HepG2 (cell line): ENCODE data around the gene CNIH3.

ENCODE experiments used
- CHD2 ChIP-seq: IDR thresholded peaks from 2 replicates; pipeline ENCODE4 v1.6.1; 2011; ENCODE audit warnings: low read depth, low read length, improper control_type of control experiment
- HNRNPL ChIP-seq: fragments of 200-400 bp; formaldehyde crosslinking; IDR thresholded peaks from 2 replicates; pipeline ENCODE4 v1.6.1; 2017; ENCODE audit warnings: mild to moderate bottlenecking, low read depth, low read length
- HNRNPLL ChIP-seq: fragments of 200-400 bp; formaldehyde crosslinking; IDR thresholded peaks from 2 replicates; pipeline ENCODE4 v1.6.1; 2017; ENCODE audit warnings: mild to moderate bottlenecking, low read depth, low read length; ENCODE audit not compliant: poor library complexity, severe bottlenecking
- IRF2 ChIP-seq: IDR thresholded peaks from 2 replicates; pipeline ENCODE4 v1.6.1; 2018; ENCODE audit warnings: missing genetic modification reagents, missing compliant biosample characterization
- SRSF1 ChIP-seq: fragments of 200-400 bp; formaldehyde crosslinking; optimal IDR thresholded peaks from 2 replicates; pipeline ENCODE3; 2017; ENCODE audit warnings: mild to moderate bottlenecking, low read depth, low read length, moderate library complexity
- ZBTB26 ChIP-seq: IDR thresholded peaks from 2 replicates; pipeline ENCODE4 v1.6.1; 2016; ENCODE audit warnings: missing compliant biosample characterization, missing genetic modification reagents, borderline replicate concordance
- ZNF644 ChIP-seq: IDR thresholded peaks from 2 replicates; pipeline ENCODE4 v1.6.1; 2016; ENCODE audit warnings: low read depth
- ZNF703 ChIP-seq: sonication (generic); formaldehyde crosslinking; IDR thresholded peaks from 2 replicates; pipeline ENCODE4 v1.5.1; 2020; ENCODE audit warnings: missing genetic modification reagents, mild to moderate bottlenecking, moderate library complexity, borderline replicate concordance
- TF ChIP-seq, protein P1 (sequence below): sonication (generic); formaldehyde crosslinking; IDR thresholded peaks from 2 replicates; pipeline ENCODE4 v1.8.0; 2022; ENCODE audit warnings: mild to moderate bottlenecking, missing genetic modification reagents, moderate library complexity
- TF ChIP-seq, protein P2 (sequence below): sonication (generic); formaldehyde crosslinking; conservative IDR thresholded peaks from 2 replicates; pipeline ENCODE4 v1.8.1; 2023; ENCODE audit warnings: missing genetic modification reagents
- TF ChIP-seq, protein P3 (sequence below): sonication (generic); formaldehyde crosslinking; IDR thresholded peaks from 2 replicates; pipeline ENCODE4 v1.4.0; 2020; ENCODE audit warnings: missing genetic modification reagents

DNA sequence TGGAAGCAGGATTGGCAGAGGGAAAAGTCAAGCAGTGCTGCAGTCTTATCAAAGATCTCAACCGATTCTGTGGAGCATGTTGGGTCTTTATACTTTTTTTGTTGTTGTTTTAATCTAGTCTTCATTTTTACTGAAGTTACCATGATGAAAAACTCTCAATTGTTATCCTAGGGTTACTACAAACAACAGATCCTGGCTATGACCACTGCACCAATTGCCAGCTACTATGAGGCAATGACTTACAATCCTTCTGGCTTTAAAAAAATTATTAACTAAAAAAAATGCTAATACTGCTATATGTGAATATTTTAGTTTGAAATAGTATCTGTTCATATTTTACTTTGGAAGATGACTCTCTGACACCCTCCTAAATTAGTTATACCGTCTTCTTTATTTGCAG is 145.9 kb downstream of the CNIH3 start:
- TF ChIP-seq ZNF644: no peak
- no peak for TF ChIP-seq HNRNPL
- TF ChIP-seq CHD2: no peak
- TF ChIP-seq, protein P1, sequence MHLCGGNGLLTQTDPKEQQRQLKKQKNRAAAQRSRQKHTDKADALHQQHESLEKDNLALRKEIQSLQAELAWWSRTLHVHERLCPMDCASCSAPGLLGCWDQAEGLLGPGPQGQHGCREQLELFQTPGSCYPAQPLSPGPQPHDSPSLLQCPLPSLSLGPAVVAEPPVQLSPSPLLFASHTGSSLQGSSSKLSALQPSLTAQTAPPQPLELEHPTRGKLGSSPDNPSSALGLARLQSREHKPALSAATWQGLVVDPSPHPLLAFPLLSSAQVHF (CRISPR knock-in tag): no peak
- no peak for TF ChIP-seq IRF2 (CRISPR knock-in tag)
- TF ChIP-seq, protein P2, sequence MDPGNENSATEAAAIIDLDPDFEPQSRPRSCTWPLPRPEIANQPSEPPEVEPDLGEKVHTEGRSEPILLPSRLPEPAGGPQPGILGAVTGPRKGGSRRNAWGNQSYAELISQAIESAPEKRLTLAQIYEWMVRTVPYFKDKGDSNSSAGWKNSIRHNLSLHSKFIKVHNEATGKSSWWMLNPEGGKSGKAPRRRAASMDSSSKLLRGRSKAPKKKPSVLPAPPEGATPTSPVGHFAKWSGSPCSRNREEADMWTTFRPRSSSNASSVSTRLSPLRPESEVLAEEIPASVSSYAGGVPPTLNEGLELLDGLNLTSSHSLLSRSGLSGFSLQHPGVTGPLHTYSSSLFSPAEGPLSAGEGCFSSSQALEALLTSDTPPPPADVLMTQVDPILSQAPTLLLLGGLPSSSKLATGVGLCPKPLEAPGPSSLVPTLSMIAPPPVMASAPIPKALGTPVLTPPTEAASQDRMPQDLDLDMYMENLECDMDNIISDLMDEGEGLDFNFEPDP (CRISPR knock-in tag): no peak
- TF ChIP-seq ZBTB26 (CRISPR knock-in tag): no peak
- TF ChIP-seq, protein P3, sequence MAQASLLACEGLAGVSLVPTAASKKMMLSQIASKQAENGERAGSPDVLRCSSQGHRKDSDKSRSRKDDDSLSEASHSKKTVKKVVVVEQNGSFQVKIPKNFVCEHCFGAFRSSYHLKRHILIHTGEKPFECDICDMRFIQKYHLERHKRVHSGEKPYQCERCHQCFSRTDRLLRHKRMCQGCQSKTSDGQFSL: no peak
- no peak for TF ChIP-seq ZNF703
- TF ChIP-seq HNRNPLL: no peak
- TF ChIP-seq SRSF1: no peak
